IPS-18c (cell line): Measurements from ENCODE around the gene DDO.

Experiments
- H3K4me3 ChIP-seq: 2 replicates; pipeline ENCODE4 v1.7.0; 2013; ENCODE audit warnings: low read depth, mild to moderate bottlenecking, low read length, moderate library complexity; ENCODE audit not compliant: insufficient read depth
- H3K9me3 ChIP-seq: one replicate; pipeline ENCODE4 v1.6.1; 2013; ENCODE audit warnings: mild to moderate bottlenecking, low read length, moderate library complexity; ENCODE audit not compliant: control insufficient read depth, insufficient read depth

Gene DDO

DNA sequence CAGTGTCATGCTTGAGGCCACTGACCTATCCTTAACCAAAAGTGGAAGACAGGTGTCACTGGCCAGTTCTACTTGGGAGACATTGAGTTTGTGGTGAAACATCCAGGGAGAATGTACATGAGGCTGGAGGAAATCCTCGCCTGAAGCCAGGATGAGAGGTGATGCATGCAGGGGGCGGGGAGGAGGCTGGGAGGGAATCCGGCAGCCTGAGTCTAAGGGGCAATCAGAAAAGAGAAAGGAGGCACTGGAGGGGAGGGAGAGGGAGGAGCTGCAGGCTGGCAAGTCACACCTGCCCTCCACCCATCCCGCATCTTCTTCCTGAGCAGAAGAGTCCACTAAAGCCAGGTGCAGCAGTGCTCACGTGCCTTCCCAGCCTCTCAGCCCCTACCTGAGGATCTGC is 14.9 kb upstream of the DDO start:
- no peaks in the 10 kb centered on the region for H3K9me3 ChIP-seq
- no peak overlapping the region for H3K4me3 ChIP-seq

- Histone ChIP-seq H3K9me3 (no peaks in the 10 kb centered on the region), H3K4me3 (no peak overlapping the region)
These were observed 12.8 kb upstream of the DDO start for GRCh38 chr6:110428153-110428552.

DNA sequence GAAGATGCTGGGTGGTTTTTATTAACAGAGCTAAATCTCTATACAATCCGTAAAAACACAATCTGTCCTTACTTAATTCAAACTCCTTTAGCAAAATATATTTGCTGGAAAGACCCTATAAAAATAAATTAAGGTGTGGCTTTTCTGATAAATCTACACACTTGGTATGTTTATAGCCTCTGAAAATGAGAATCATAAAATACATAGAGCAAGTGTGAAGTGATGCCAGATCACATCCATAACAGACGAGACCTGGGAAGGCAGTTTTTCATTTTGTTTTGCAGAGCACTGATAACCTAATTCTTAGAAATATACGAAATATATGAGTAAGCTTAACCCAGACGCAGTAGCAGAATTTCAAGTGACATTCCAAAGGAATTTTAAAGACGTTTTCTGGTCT is 10.4 kb upstream of the DDO start:
- Histone ChIP-seq H3K9me3 (no peaks in the 10 kb centered on the region), H3K4me3 (no peak overlapping the region)

GRCh38 chr6:110422444-110422822 is 7.1 kb upstream of the DDO start:
- H3K9me3 ChIP-seq = no peaks in the 10 kb centered on the region
- no peak overlapping the region for H3K4me3 ChIP-seq

GRCh38 chr6:110421749-110422443 is 6.5 kb upstream of the DDO start:
- Histone ChIP-seq H3K9me3 (no peaks in the 10 kb centered on the region), H3K4me3 (no peak overlapping the region)

- no peaks in the 10 kb centered on the region for H3K9me3 ChIP-seq
These were observed 3.8 kb upstream of the DDO start for GRCh38 chr6:110419028-110419739.

DNA sequence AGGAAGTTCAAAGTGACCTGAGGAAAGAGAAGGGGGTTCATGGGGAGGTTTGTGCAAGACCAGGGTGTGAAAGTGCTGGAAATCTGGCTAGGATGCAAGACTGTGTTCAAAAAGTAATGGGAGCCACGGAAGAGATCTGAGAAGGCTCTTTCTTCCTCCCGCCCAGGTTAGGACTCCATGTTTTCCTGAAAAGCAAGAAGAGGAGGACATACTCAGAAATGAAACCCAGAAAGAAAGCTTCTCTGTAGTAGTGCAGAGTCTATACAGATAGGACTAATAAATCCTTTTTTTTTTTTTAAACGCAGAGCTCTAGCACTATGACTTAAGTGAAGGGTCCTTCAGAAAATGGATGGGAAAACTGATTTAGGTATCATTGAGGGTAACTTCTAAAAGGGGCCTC is 3.2 kb upstream of the DDO start:
- H3K4me3 ChIP-seq = no peak overlapping the region

More at GRCh38 chr6:110419028-110419739, 3.8 kb upstream of the DDO start:
- H3K4me3 ChIP-seq = no peak overlapping the region

GRCh38 chr6:110414669-110415068 is 706 bp downstream of the DDO start:
- no peaks in the 10 kb centered on the region for H3K9me3 ChIP-seq
- no peak overlapping the region for H3K4me3 ChIP-seq

More for the DNA sequence above, 3.2 kb upstream of the DDO start:
- H3K9me3 ChIP-seq = no peaks in the 10 kb centered on the region

- H3K4me3 ChIP-seq = no peak overlapping the region
These were observed 3.0 kb downstream of the DDO start for GRCh38 chr6:110412360-110412759.

GRCh38 chr6:110410511-110410910 is 4.9 kb downstream of the DDO start:
- Histone ChIP-seq H3K4me3 (no peak overlapping the region), H3K9me3 (no peaks in the 10 kb centered on the region)

More at GRCh38 chr6:110412360-110412759, 3.0 kb downstream of the DDO start:
- no peaks in the 10 kb centered on the region for H3K9me3 ChIP-seq

DNA sequence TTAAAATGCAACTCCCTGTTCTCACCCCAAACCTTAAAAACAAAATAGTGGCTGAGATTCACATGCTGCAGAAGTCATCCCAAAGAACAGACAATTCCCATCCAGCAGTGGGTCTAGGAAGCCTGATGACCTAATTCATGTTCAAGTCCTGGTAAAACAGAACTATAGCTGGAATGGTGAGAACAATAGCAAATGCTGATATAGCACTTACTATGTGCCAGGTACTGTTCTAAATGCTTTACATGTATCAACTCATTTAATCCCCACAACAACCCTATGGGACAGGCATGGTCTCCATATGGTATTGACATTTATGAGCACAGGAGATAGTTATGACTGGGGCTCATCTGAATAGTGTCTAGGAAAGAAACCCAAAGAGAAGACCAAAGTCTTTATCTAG is 5.6 kb downstream of the DDO start:
- Histone ChIP-seq H3K9me3 (no peaks in the 10 kb centered on the region), H3K4me3 (no peak overlapping the region)

- Histone ChIP-seq H3K4me3 (no peak overlapping the region), H3K9me3 (no peaks in the 10 kb centered on the region)
These were observed 6.5 kb downstream of the DDO start for GRCh38 chr6:110408901-110409300.

GRCh38 chr6:110404607-110405006 is 10.8 kb downstream of the DDO start:
- no peak overlapping the region for H3K4me3 ChIP-seq
- no peaks in the 10 kb centered on the region for H3K9me3 ChIP-seq

GRCh38 chr6:110401585-110402176 is 13.7 kb downstream of the DDO start:
- no peak overlapping the region for H3K4me3 ChIP-seq
- H3K9me3 ChIP-seq = no peaks in the 10 kb centered on the region

DNA sequence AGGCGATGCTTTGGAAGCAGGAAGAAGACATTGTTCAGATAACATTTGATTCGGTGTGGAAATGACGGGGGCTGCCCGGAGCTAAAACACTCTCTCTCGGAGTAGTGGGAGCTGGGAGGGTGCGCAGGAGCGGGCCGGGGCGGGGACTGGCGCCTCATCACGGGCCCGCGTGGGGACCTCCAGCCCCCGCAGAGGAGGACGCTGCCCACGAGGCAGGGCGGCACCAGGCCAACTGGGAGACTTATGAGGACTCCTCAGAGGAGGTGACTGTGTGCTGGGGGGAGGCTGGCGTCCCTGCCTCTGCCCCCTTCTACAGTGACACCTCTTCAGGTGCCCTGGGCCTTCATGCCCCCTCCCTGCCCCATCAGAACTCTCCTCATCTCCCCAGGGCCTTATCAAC is 15.2 kb downstream of the DDO start:
- no peak overlapping the region for H3K4me3 ChIP-seq
- no peaks in the 10 kb centered on the region for H3K9me3 ChIP-seq

DNA sequence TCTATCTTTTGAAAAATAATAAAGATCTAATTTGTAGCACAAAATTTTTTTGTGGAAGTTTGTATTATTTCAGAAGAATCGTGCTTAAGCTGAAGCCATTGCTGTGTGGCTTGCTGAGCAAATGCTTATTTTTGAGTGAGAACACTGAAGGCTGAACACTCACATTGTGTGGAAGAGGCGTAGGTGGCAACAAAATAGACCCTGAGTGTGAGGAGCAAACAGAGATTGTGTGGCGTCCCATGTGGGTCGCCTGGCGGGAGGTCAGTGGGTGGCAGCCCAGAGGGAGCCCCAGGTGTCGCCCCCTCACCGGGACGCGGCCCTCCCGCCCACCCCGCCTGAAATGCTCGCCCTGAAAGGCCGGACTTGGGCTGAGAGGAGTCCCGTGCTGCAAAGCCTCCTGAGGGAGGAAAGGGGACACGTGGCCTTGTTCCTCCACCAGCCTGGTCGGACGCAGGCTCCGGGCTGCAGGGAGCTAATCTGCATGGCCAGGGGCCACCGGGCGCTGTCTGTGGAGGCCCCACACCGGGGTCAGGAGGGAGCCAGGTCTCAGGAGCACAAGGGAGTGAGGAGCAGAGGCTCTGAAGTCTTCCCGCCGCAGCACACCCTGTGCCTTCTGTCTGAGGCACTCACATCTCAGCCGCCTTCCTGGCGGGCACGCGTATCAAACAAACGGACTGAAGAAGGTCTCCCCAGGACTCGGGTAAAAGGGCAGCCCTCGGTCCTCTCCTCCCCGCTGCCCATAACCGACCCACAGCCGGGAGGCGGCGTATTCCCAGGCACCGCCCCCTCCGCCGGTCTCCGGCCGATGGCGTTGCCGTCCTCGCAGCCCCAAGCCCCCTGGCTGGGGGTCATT is 15.9 kb downstream of the DDO start:
- Histone ChIP-seq H3K9me3 (no peaks in the 10 kb centered on the region), H3K4me3 (no peak overlapping the region; the same call in 1 of the 2 replicates)

- H3K9me3 ChIP-seq = no peaks in the 10 kb centered on the region
- H3K4me3 ChIP-seq = no peak overlapping the region
These were observed 16.6 kb downstream of the DDO start for GRCh38 chr6:110398778-110399177.
